Dedifferentiated amniotic fluid mesenchymal stem cell (primary cell): ENCODE results near the gene CACNA1A.
"Not testable (repeated sequence)": the region's sequence is repeated elsewhere in the genome, so short reads cannot be mapped to it uniquely, and the experiment has no call there.

Experiments used
- DNase-seq: peaks from one replicate; pipeline ENCODE4 v3.0.0-alpha.2; 2016; ENCODE audit errors: extremely low spot score

The CACNA1A gene

DNA sequence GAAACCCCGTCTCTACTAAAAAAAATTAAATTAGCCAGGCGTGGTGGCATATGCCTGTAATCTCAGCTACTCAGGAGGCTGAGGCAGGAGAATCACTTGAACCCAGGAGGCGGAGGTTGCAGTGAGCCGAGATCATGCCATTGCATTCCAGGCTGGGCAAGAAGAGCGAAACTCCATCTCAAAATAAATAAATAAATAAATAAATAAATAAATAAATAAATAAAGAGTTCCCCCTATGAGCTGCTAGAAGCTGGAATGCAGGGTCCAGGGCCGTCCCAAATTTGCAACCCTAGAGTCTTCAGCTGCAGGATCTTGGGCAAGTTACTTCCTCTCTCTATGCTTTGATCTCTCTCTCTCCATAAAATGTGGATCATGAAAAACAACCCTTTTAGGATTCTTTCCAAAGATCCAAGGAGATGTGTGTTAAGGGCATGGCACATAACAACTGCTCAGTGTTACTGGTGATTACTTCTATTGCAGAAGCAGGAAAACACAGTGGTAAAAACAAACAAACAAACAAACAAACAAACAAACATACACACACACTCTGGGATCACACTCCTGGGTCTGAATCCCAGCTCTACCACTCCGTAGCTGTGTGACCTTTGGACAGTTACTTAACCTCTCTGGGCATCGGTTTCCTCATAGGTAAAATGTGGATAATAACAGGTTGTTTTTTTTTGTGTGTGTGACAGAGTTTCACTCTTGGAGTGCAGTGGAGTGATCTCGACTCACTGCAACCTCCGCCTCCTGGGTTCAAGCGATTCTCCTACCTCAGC, 78.8 kb downstream of the CACNA1A start:
- no peak for DNase-seq

DNA sequence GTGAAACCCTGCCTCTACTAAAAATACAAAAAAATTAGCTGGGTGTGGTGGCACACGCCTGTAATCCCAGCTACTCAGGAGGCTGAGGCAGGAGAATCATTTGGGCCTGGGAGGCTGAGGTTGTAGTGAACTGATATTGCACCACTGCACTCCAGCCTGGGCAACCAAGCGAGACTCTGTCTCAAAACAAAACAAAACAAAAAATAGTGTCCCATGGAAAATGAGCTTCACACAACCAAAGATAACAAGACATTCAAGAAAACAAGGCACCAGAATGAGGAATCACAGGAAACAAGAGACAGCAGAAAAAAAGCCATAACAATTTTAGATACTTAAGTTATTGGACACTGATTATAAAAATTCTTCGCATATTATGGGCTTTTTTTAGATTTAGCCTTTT, 80.4 kb downstream of the CACNA1A start:
- DNase-seq, result not testable (repeated sequence)

DNA sequence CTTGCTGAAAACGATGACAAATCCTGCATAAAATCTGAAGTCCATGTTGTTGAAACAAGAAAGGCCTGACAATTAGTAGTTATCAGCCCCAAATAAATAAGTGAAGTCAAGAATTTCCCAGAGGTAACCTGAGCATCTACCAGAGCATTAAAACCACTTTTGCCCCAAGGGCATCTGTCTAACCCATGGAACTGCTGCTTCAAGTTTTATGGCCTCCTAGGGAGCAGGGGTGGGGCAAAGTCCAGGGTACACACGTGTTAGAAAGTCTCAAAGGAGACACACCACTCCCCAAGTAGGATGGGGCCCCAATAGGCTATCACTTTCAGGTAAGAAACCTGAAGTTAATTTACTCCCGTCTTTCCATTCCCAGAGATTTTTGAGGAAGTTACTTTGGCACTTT, 81.1 kb downstream of the CACNA1A start:
- DNase-seq, result no peak

DNA sequence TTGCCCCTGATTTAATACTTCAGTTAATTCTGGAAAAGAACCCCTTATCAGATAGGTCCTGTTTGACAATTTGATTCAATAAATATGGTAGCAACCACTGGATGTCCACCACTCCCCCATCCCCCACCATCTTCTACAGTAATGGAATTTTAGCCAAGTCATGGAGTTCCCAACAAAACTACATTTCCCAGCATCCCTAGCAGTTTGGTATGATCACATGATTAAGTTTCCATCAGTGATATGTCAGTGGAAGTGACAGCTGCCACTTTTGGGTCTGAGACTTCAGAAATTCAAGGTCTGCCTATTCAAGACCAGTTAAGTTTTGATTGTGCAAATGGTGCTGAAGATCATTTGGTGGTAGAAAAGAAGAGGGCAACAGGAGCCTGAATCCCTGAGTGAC, 85.5 kb downstream of the CACNA1A start:
- no peak for DNase-seq

DNA sequence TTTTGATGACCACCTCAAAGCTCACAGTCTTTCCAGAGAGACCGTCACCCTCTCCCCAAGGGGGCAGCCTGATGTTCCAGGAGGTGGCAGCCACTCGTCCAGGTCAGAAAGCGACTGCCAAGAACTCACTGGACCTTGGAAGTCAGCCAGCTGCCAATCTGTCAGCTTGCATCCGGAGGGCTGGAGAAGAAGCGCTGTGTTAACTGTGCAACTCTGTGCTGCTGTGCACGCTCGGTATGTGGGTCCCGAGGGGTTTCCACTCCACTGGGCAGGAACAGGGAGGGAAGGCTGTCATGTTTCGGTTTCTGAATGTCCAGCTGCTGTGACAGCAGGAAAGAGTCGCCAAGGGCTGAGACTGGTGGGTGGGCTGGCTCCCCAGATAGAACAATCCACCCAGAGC, 89.2 kb downstream of the CACNA1A start:
- no peak for DNase-seq

DNA sequence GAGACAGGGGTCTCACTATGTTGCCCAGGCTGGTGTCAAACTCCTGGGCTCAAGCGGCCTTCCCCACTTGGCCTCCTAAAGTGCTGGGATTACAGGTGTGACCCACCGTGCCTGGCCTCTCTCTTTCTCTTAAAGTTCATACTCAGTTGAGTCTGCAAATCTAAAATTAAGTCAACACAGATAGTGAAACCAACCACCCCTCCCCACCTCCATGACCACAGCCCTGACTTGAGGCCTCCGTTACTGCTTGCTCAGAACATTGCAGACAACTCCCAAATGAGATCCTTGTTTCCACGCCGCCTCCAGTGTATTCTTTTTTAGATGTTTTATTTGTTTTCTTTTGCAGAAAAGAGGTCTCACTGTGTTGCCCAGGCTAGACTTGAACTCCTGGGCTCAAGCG, 94.4 kb downstream of the CACNA1A start:
- no peak for DNase-seq

DNA sequence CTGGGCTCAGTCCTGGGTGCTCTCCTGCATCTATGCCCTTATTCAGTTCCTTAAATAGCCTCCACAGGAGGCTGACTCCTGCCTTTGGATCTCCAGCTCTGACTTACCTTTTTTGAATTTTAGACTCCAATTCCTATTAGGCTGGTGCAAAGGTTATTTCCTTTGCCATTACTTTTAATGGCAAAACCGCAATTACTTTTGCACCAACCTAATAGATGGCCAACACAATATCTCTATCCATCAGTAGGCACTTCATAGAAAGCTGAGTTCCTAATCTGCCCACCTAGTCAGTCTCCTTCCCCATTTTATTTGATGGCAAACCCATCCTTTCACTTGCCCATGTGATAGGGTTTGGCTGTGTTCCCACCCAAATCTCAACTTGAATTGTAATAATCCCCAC, 95.3 kb downstream of the CACNA1A start:
- no peak for DNase-seq

DNA sequence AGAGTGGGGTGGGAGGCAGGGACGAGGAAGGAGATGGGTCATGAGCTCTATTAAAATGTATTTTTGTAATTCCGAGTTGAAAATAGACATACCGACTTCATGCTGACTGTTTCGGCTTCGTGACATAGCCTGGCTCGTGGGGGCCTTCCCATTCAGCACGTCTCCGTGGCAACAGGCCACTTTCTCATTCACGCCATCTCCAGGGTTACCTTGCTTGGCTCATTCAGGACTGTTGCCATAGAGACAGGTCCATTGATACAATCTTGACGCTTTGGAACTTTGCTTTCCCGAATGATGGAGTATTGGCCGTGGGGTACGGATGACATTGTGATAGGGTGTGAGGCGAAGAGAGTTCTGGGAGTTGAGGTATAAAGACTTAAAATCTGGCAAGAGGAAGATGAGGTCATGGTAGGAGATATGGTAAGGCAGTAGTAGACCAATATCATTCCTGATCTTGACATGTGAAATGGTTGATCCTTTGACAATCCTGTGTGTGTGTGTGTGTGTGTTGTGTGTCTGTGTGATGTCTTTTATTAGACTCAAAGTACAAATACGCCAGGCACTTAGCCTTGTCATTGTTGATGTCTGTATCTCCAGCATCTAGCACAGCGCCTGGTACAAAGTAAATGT, 97.3 kb downstream of the CACNA1A start:
- no peak for DNase-seq

DNA sequence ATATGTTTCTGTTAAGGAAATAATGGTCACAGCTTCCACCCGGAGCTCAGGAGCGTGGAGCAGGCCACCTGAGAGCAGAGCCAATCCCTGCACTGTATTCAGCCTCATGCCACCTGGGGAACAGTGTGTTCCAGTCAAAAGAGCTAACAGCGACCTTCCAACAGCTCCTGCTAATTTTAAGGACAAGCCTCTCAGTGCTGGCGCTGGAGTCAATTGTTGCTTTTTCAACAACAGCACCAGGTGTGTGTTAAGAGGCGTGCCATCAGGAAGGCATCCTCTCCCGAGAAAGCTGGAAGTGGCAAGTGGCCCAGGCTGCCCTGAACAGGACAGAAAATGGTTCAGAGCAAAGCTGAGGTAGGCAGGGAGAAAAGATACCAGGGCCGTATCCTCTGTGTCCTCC, 102.0 kb downstream of the CACNA1A start:
- DNase-seq, result no peak

DNA sequence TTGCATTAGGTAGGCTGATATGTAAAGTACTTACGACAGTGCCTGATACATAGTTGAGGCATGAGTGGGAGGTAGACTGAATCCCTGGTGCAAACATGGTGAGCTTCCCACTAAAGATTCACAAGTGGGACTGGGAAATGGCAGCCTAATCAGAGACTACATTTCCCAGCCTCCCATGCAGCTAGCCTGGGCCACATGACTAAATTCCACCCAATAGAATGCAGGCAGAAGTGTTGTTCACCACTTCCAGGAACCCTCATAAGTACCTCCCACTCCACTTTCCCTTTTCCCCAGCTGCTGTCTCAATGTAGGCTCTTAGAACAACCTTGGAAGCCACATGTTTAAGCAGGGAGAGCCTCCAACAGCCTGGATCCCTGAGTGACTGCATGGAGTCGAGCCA, 104.9 kb downstream of the CACNA1A start:
- no peak for DNase-seq

DNA sequence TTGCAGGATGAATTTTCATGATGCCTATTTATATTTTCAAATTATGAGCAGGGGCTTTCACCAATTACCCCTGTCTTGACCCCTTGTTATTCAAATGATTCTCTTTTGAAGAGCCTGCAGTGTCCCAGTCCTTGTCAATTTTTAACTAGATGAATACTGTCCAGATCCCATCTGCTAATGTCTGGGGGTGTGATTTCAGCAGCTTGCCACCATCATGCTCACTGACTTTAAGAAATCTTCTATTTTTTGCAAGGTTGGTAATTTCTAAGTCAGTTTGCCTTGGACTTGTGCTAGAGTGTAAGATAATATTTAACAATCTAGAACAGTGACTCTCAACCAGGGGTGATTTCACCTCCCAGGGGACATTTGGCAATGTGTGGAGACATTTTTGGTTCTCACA, 106.0 kb downstream of the CACNA1A start:
- DNase-seq, result no peak

DNA sequence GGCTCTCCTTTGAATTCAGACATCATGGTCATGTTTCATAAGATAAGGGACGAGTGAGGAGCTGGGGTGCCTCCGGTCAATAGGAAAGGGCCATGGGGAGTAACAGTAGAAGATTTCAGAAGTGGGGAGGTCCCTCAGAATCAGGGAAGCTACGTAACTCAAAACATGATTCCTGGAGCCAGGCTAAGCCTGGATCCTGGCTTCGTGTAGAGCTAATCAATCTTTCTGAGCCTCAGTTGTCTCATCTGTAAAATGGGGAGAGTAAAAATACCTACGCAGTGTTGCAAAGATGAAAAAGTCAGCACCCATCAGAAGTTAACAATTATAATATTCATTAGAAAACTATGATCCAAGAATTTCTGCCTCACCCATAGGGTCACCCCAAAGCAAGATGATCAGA, 106.5 kb downstream of the CACNA1A start:
- DNase-seq, result no peak

DNA sequence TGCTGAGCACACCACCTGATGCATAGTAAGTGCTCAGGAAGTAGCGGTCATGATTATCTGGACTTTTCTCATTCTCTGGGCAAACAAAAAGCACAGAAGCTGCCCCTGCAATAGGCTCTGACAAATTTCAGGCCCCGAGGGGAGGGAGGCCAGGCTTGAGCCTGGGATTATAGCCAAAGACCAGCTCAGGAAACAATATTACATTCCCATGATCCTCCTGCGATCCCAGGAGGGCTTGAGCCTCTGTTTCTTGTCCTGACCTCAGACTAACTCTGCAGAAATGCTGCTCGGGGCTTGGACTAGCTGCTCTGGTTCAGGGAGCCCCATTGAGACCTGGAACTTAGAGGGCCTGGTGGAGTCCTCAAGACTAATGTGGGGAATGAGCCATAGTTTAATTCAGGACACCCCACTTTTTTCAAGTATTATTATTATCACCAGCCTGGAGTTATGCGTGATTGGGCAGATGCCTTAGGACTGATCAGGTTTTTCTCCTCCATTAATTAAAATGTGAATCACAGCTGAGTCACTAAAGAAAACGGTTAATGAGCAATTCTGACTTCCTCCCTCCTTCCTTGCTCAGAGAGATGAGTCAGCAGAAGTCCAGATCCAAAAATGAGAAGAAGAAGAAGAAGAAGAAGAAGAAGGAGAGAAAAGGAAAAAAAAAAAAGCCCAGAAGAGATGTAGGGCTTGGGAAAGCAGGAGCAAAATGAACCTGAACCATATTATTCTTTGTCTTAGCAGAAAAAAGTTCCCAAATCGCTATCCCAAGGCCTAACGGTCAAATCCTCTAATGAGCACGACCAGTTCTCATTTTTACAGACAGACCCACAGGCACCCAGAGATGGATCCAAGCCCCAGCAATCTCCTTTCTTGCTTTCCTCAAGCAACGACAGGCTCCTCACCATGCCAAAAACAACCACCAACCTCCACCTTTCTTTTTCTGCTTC, 107.2 kb downstream of the CACNA1A start:
- peak; percentile 70 for DNase-seq

DNA sequence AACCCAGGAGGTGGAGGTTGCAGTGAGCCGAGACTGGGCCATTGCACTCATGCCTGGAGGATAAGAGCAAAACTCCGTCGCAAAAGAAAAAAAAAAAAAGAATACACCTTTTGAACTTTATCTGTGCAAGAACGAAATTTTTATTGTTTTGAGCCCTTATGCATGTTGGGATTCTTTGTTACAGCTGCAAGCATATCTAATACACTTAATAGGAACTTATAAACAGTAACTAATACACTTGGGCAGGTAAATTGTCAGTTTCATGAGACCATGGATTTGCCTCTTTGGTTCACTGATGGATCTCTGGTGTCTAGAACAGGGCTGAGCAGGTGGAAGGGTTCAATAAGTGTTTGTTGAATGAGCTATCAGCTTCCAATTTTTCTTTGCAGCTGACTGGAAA, 108.1 kb downstream of the CACNA1A start:
- DNase-seq, result no peak

DNA sequence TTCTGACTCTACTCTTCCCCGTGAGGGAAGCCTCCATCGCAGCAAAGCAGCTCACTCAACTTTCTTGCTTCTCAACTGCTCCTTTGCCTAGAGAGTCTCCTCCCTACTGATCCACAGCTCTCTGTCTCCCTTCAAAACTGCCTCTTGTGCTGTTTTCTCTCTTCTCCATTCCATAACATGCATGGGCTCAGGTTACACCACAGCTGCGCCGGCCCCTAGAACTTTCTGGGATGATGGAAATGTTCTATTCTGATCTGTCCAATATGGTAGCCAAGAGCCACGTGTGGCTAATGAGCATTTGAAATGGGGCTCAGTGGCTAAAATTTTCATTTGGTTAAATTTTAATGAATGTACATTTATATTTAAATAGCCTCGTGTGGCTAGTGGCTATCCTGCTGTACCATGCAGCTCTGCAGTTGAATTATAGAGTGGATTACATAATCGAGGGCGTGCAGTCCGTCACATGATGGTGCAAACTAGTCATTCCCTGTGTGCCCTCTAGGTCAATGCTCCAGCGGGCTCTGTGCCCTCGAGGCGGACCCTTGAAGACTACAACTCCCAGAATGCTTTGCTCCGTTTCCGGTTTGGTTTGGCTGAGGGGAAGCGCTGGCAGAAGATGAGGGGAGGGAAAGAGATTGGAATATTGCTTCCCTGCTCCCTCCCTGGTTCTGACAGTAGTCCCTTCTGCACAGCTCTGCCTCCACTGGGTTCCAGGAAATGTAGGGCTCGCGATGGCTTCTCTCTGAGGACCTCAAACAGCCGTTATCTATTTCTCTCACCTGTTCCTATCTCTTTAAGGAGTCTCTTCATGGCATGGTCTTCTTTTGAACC, 109.8 kb downstream of the CACNA1A start:
- DNase-seq, result no peak

DNA sequence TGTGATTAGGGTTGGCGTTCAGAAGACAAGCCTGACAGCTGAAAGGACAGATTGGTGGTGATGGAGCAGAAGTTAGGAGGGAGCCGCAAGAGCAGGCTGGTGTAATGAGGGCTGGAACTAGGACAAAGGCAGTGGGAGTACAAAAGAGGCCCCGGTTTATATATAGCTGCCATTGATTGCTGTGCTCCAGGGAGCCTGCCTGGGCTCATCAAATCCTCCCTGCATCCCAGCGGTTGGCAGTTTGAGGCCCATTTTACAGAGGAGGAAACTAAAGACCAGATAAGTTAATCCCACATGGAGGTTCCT, 123.7 kb downstream of the CACNA1A start:
- DNase-seq, result no peak

DNA sequence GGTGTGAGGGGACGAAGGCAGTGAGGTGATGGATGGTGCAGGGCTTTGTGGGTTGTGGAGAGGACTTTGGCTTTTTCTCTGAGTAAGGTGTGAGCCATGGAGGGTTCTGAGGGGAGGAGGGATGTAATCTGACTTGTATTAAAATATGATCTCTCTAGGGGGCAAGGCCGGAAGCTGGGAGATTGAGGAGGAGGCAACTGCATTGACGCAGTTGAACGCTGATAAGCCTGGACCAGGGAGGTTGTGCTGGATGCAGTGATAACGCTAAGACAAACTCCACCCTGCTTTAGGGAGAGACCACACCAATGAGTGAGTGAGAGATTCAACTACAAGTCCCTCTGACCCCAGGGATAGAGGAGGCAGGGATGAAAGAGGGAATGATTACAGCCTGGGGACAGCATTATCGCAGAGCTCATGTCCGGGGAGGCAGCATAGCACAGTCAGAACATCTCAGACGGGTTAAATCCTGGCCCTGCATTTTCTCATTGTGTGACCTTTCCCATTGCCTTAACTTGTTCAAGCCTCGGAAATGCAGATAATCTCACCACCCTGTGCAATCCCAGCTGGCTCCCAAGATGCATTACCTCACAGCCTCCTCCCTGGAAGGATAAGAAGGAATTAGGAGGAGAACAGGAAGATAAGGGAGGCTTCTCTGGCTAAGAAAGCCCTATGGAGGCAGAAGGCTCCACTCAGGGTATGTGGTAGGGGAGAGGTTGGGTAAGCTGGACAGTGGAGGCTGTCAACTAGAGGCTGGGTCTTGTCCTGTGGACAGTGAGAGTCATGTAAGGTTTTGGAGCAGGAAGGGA, 124.2 kb downstream of the CACNA1A start:
- DNase-seq, result no peak

DNA sequence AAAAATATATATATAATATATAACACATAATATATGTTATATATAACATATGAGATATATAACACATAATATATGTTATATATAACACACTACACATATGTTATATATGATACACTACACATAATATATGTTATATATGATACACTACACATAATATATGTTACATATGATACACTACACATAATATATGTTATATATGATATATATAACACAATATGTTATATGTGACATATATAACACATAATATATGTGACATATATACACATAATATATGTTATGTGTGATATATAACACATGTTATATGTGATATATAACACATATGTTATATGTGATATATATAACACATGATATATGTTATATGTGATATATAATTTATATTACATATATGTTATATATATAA, 129.7 kb downstream of the CACNA1A start:
- DNase-seq, result no peak

DNA sequence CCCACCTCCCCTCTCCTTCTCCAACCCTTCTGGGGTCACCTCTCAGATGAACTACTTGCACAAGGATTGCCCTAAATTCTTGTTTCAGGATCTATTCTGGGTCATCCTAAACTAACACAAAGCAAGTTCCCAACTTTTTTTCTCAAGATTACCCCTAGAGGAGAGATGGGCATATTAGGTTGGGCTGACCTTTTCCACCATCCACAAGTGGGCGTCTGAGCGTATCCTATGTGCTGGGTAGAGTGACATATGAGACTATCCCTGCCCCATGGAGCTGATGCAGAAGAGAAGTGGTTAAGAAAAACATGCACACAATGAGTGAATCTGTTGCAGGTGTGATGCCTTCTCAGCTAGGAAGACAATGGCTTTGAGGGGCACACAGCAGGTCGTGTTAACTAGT, 132.7 kb downstream of the CACNA1A start:
- DNase-seq, result no peak

DNA sequence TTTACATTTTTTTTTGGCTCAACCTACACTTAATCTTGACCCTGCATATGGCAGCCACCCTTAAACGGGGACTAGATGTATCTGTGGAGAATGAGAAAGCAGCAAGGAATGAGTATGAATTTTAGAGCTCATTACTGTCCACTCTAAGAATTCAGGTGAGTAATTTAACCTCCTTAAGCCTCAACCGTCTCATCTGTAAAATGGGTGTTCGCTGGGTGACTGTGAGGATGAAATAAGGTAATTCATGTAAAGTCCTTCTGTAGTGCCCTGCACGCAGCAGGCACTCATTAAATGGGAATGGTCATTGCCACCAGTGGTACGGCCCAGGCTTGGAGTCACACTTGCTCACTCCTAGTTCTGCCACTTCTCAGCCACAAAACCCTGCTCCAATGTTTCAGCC, 135.3 kb downstream of the CACNA1A start:
- no peak for DNase-seq

DNA sequence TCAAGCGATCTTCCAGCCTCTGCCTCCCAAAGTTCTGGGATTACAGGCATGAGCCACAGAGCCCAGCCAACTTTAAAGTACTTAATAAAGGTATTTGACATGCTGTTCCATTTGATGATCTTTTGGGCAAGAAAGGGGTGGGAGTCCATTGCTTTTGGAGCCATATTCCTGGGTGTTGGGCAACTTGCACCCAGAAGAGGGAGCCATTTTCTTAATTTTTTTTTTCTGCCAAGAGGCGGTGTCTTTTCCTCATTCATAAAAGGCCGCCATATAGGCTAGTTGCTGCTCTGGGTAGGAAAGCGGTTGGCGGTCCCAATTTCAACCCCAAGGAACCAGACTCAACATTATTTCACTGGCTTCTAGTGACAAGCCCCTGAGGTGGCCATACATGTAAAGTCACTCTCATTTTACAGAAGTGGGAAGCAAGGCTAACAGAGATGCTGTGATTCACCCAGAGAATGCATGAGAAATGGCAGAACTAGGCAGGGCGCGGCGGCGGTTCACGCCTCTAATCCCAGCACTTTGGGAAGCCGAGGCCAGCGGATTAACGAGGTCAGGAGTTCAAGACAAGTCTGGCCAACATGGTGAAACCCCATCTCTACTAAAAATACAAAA, 139.6 kb downstream of the CACNA1A start:
- no peak for DNase-seq
